Naive thymus-derived CD4-positive, alpha-beta T cell (primary cell): ENCODE measurements around the gene CPB2. TPM values are rescaled to one million over a fixed set of nuclear protein-coding genes. Genes with fewer than 3 reads are reported as not detected.

ENCODE experiments used
- ATAC-seq: fragments of 150-1000 bp; cut with Tn5 transposase; 2 replicates; pipeline ENCODE4 v1.10.0; 2021; ENCODE audit warnings: mild to moderate bottlenecking, moderate library complexity
- CTCF ChIA-PET: fragments of 350-600 bp; sonication (Branson Sonifier 250); formaldehyde crosslinking; loops from one replicate; lab custom pipeline; 2021; ENCODE audit warnings: antibody characterized with exemption; lab: Charles Lee
- POLR2A ChIA-PET: fragments of 350-600 bp; sonication (Branson Sonifier 250); formaldehyde crosslinking; loops from one replicate; lab custom pipeline; 2021; ENCODE audit warnings: antibody characterized with exemption, inconsistent platforms; lab: Charles Lee
- DNase-seq, 9 donors: peaks; one replicate each; pipeline versions ENCODE4 v3.0.0 to v3.0.0-alpha.2; 2020 to 2022; ENCODE audit warnings: mixed read lengths in 1 of 9
- H3K27ac ChIP-seq: one replicate; pipeline ENCODE4 v1.7.0; 2013; ENCODE audit warnings: mild to moderate bottlenecking, low read depth, low read length, moderate library complexity
- H3K27me3 ChIP-seq, 2 donors: one replicate each; pipeline ENCODE4 v1.7.0; 2013; ENCODE audit warnings: low read length in 2 of 2, mild to moderate bottlenecking in 2 of 2, moderate library complexity in 2 of 2; ENCODE audit not compliant: control insufficient read depth in 2 of 2, insufficient read depth in 2 of 2
- H3K36me3 ChIP-seq, 3 experiments: 1 replicate in 2 of 3; 2 replicates in 1 of 3; pipeline ENCODE4 v1.7.0; 2013; ENCODE audit warnings: low read length in 3 of 3, mild to moderate bottlenecking in 3 of 3, moderate library complexity in 1 of 3; ENCODE audit not compliant: insufficient read depth in 3 of 3, control insufficient read depth in 2 of 3
- H3K4me1 ChIP-seq, 2 donors: one replicate each; pipeline ENCODE4 v1.7.0; 2013; ENCODE audit warnings: low read length in 2 of 2, mild to moderate bottlenecking in 2 of 2, moderate library complexity in 1 of 2; ENCODE audit not compliant: control insufficient read depth in 2 of 2, insufficient read depth in 2 of 2
- H3K4me3 ChIP-seq: 2 replicates; pipeline ENCODE4 v1.7.0; 2013; ENCODE audit warnings: mild to moderate bottlenecking, low read length
- H3K9me3 ChIP-seq, 3 experiments: 1 replicate in 2 of 3; 2 replicates in 1 of 3; pipeline ENCODE4 v1.7.0; 2013; ENCODE audit warnings: low read length in 3 of 3; ENCODE audit not compliant: control insufficient read depth in 2 of 3
- H3K27ac Mint-ChIP-seq, 9 donors: one replicate each; pipeline ENCODE4 v1.8.0; 2020 to 2022; ENCODE audit warnings: mixed read lengths in 9 of 9, mild to moderate bottlenecking in 8 of 9, moderate library complexity in 5 of 9, inconsistent platforms in 2 of 9
- H3K27me3 Mint-ChIP-seq, 5 donors: one replicate each; pipeline ENCODE4 v1.8.0; 2021 to 2022; ENCODE audit warnings: mixed read lengths in 5 of 5, mild to moderate bottlenecking in 1 of 5
- H3K36me3 Mint-ChIP-seq, 5 donors: one replicate each; pipeline ENCODE4 v1.8.0; 2020 to 2022; ENCODE audit warnings: mixed read lengths in 5 of 5, mild to moderate bottlenecking in 3 of 5, inconsistent platforms in 1 of 5
- H3K4me1 Mint-ChIP-seq, 7 donors: one replicate each; pipeline ENCODE4 v1.8.0; 2020 to 2022; ENCODE audit warnings: mixed read lengths in 7 of 7, mild to moderate bottlenecking in 3 of 7, inconsistent platforms in 1 of 7
- H3K4me3 Mint-ChIP-seq, 10 donors: one replicate each; pipeline ENCODE4 v1.8.0; 2020 to 2022; ENCODE audit warnings: mild to moderate bottlenecking in 10 of 10, mixed read lengths in 10 of 10, moderate library complexity in 6 of 10, inconsistent platforms in 2 of 10
- H3K9me3 Mint-ChIP-seq, 11 donors: one replicate each; pipeline ENCODE4 v1.8.0; 2020 to 2022; ENCODE audit warnings: mixed read lengths in 11 of 11, mild to moderate bottlenecking in 4 of 11, inconsistent platforms in 1 of 11, moderate library complexity in 1 of 11
- intact Hi-C, 2 donors: fragments of 100-400 bp; cut with micrococcal nuclease; formaldehyde crosslinking; loops; one replicate each; pipeline ENCODE4 v1.15.1; 2023
- polyA plus RNA-seq, 2 donors: library from polyadenylated mRNA; unstranded; fragments of 300-500 nt; fragmentation: Illumina TruSeq; gene quantifications; one replicate each; pipeline ENCODE4 v1.2.3, GENCODE V29; 2021
- total RNA-seq, 6 experiments: library from RNA in 5 of 6; stranded (reverse) in 5 of 6; gene quantifications; 1 replicate in 5 of 6; 2 replicates in 1 of 6; pipeline ENCODE4 v1.2.3 and lab custom pipeline; 2021 to 2026

CPB2 gene
- total and polyA plus RNA-seq, 7 experiments from 2014 or later = not detected

GRCh38 chr13:46129955-46130618 lies 25.3 kb upstream of the CPB2 start:
- H3K27me3 ChIP-seq = no peaks in the 10 kb centered on the region
- Mint-ChIP-seq H3K9me3 (no peaks in the 10 kb centered on the region), H3K4me3 (no peak overlapping the region), H3K27ac (peak overlapping the region; percentile 1 to 77 (median 60)), H3K27me3 (no peaks in the 10 kb centered on the region), H3K4me1 (peaks cover 16 to 51% (median 20%) of the 10 kb centered on the region in 7 donors), H3K36me3 (peaks cover 10 to 61% (median 33%) of the 10 kb centered on the region in 5 donors)
- H3K4me1 ChIP-seq = peaks cover 6 to 14% of the 10 kb centered on the region in 2 donors
- peaks cover 22 to 89% (median 77%) of the 10 kb centered on the region in 3 experiments for H3K36me3 ChIP-seq
- no peak overlapping the region for H3K27ac ChIP-seq
- intact Hi-C loops = loop anchor here in 1 of 2 donors (2.0 to 10.0 kb wide), 3 partner anchors 19 to 155 kb away; partner anchors contain the start of gene ZC3H13
- ATAC-seq (no peak), DNase-seq (no peak)
- CTCF ChIA-PET = no interaction called here
- POLR2A ChIA-PET = no interaction called here
- H3K9me3 ChIP-seq = no peaks in the 10 kb centered on the region
- no peak overlapping the region for H3K4me3 ChIP-seq

GRCh38 chr13:46129124-46129523 lies 24.3 kb upstream of the CPB2 start:
- Histone ChIP-seq H3K4me1 (peaks cover 11 to 23% of the 10 kb centered on the region in 2 donors), H3K4me3 (no peak overlapping the region), H3K36me3 (peaks cover 21 to 80% (median 70%) of the 10 kb centered on the region in 3 experiments), H3K27ac (no peak overlapping the region), H3K27me3 (no peaks in the 10 kb centered on the region), H3K9me3 (no peaks in the 10 kb centered on the region)
- no peak for DNase-seq
- no peak for ATAC-seq
- no peaks in the 10 kb centered on the region for H3K27me3 Mint-ChIP-seq
- no peaks in the 10 kb centered on the region for H3K9me3 Mint-ChIP-seq
- H3K27ac Mint-ChIP-seq = peak overlapping the region in 8 of 9 donors; percentile 1 to 77 (median 54)
- intact Hi-C loops = loop anchor here in 1 of 2 donors (2.0 to 10.0 kb wide), 3 partner anchors 20 to 154 kb away; partner anchors contain the start of gene ZC3H13
- POLR2A ChIA-PET = interaction anchor here (1.2 kb wide), 1 partner anchor 10 kb away, joined by 3 read pairs; no protein-coding TSS in a partner anchor
- peaks cover 24 to 58% (median 30%) of the 10 kb centered on the region in 7 donors for H3K4me1 Mint-ChIP-seq
- CTCF ChIA-PET = no interaction called here
- H3K4me3 Mint-ChIP-seq = no peak overlapping the region
- peaks cover 10 to 60% (median 33%) of the 10 kb centered on the region in 5 donors for H3K36me3 Mint-ChIP-seq

DNA sequence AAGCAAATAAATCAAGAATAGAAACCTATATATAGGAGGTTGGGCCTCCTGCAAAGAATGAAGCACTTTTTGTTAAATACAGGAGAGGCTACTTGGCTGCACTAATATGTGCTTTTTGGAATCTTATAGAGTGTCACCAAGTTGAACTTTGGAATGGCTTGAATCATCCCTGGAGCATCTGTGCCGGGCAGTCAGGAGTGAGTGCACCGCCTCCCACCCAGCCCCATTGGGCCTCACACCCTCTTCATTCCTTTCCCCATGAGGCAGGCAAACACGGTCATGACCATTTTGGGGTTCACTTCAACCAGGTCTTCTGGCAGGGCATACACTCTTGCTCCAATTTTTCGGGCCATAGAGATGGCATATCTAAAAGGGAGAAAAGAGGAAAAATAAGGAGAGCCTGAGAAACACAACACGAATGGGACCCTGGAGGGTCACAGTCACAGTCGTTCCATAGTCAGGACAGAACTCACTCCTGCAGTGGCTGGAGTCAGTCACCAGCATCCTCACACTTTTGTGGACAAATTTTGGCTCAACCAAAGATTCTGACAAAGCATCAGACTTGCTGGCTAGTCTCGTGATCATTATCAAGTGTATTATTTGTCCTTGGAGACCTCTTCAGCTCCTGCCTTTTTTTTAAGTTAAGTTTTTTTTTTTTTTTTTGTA lies 22.7 kb upstream of the CPB2 start:
- no peaks in the 10 kb centered on the region for H3K9me3 ChIP-seq
- H3K36me3 Mint-ChIP-seq = peaks cover 6 to 48% (median 28%) of the 10 kb centered on the region in 5 donors
- H3K27ac ChIP-seq = peak overlapping the region; percentile 22
- CTCF ChIA-PET = interaction anchor here (0.6 to 2.5 kb wide), 13 partner anchors 10 to 955 kb away, joined by 3 to 10 read pairs (median 6); no protein-coding TSS in a partner anchor
- POLR2A ChIA-PET = interaction anchor here (0.7 to 1.3 kb wide), 3 partner anchors 45 to 169 kb away, joined by 3 to 7 read pairs (median 4); no protein-coding TSS in a partner anchor
- peaks cover 14 to 29% of the 10 kb centered on the region in 2 donors for H3K4me1 ChIP-seq
- H3K4me3 ChIP-seq = no peak overlapping the region
- H3K4me3 Mint-ChIP-seq = no peak overlapping the region
- H3K9me3 Mint-ChIP-seq = no peaks in the 10 kb centered on the region
- peak overlapping the region in 7 of 9 donors; percentile 4 to 86 (median 60) for H3K27ac Mint-ChIP-seq
- intact Hi-C loops = loop anchor here in 1 of 2 donors (2.0 to 10.0 kb wide), 5 partner anchors 21 to 161 kb away; partner anchors contain the start of gene ZC3H13
- H3K4me1 Mint-ChIP-seq = peaks cover 33 to 54% (median 45%) of the 10 kb centered on the region in 7 donors
- DNase-seq (no peak), ATAC-seq (no peak)
- H3K36me3 ChIP-seq = peaks cover 16 to 64% (median 56%) of the 10 kb centered on the region in 3 experiments
- no peaks in the 10 kb centered on the region for H3K27me3 Mint-ChIP-seq
- H3K27me3 ChIP-seq = no peaks in the 10 kb centered on the region

GRCh38 chr13:46126552-46127357 lies 21.9 kb upstream of the CPB2 start:
- peaks cover 6 to 42% (median 28%) of the 10 kb centered on the region in 5 donors for H3K36me3 Mint-ChIP-seq
- POLR2A ChIA-PET = interaction anchor here (0.6 to 2.3 kb wide), 8 partner anchors 9 to 195 kb away, joined by 3 to 13 read pairs (median 4); partner anchors contain the start of gene ZC3H13
- intact Hi-C loops = loop anchor here (1.0 to 10.0 kb wide), 12 partner anchors 32 to 615 kb away; partner anchors contain the start of gene ZC3H13 (in 2 of the 2)
- H3K4me1 ChIP-seq = peaks cover 11 to 31% of the 10 kb centered on the region in 2 donors
- peak overlapping the region; percentile 66 for H3K27ac ChIP-seq
- H3K27me3 Mint-ChIP-seq = peaks cover 0 to 2% (median 0%) of the 10 kb centered on the region in 5 donors
- no peak overlapping the region for H3K4me3 ChIP-seq
- H3K4me3 Mint-ChIP-seq = peak overlapping the region in 3 of 10 donors; percentile 6 to 34 (median 8)
- peak overlapping the region; percentile 60 to 96 (median 87) for H3K27ac Mint-ChIP-seq
- H3K4me1 Mint-ChIP-seq = peaks cover 35 to 54% (median 49%) of the 10 kb centered on the region in 7 donors
- ATAC-seq = peak; percentile 94
- CTCF ChIA-PET = interaction anchor here (0.7 to 2.5 kb wide), 28 partner anchors 9 to 616 kb away, joined by 3 to 10 read pairs (median 4); no protein-coding TSS in a partner anchor
- H3K36me3 ChIP-seq = peaks cover 16 to 57% (median 49%) of the 10 kb centered on the region in 3 experiments
- H3K27me3 ChIP-seq = no peaks in the 10 kb centered on the region
- H3K9me3 ChIP-seq = no peaks in the 10 kb centered on the region
- DNase-seq = peak; percentile 44 to 74 (median 66)
- H3K9me3 Mint-ChIP-seq = no peaks in the 10 kb centered on the region

DNA sequence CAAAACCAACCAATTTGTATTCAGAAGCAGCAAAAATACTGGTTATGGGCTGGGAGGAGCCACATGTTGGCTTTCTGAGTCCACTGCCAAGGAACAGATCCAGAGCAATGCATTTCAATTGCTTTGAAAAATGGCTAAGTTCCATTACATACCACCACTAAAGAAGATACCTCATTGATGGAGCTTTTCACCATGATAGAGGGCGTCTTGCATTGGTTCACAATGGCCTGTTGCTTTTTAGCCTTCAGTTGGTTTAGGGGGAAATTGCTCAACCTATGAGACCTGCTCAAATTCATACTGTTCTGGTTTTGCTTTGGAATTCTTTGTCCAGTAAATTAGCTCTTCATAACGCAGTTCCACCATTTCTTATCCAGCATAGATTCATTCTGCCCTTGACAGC lies 21.2 kb upstream of the CPB2 start:
- Histone ChIP-seq H3K4me1 (peaks cover 11 to 34% of the 10 kb centered on the region in 2 donors), H3K27me3 (no peaks in the 10 kb centered on the region), H3K9me3 (no peaks in the 10 kb centered on the region), H3K36me3 (peaks cover 15 to 51% (median 42%) of the 10 kb centered on the region in 3 experiments), H3K27ac (peak overlapping the region; percentile 66), H3K4me3 (no peak overlapping the region)
- peaks cover 0 to 2% (median 0%) of the 10 kb centered on the region in 5 donors for H3K27me3 Mint-ChIP-seq
- ChIA-PET POLR2A (interaction anchor here (0.6 to 2.3 kb wide), 7 partner anchors 9 to 195 kb away, joined by 3 to 13 read pairs (median 5); partner anchors contain the start of gene ZC3H13), CTCF (interaction anchor here (0.6 to 2.5 kb wide), 29 partner anchors 8 to 616 kb away, joined by 3 to 10 read pairs (median 4); partner anchors contain the start of gene ZC3H13)
- no peaks in the 10 kb centered on the region for H3K9me3 Mint-ChIP-seq
- ATAC-seq = peak; percentile 8
- peak in 1 of 9 donors; percentile 1 for DNase-seq
- H3K4me3 Mint-ChIP-seq = peak overlapping the region in 3 of 10 donors; percentile 6 to 59 (median 50)
- intact Hi-C loops = loop anchor here (1.0 to 10.0 kb wide), 12 partner anchors 33 to 615 kb away; partner anchors contain the start of gene ZC3H13 (in 2 of the 2)
- H3K27ac Mint-ChIP-seq = peak overlapping the region; percentile 75 to 98 (median 94)
- peaks cover 37 to 61% (median 56%) of the 10 kb centered on the region in 7 donors for H3K4me1 Mint-ChIP-seq
- H3K36me3 Mint-ChIP-seq = peaks cover 2 to 36% (median 25%) of the 10 kb centered on the region in 5 donors
